Activated naive CD4-positive, alpha-beta T cell treated with anti-CD3 and anti-CD28 coated beads, Interleukin-2, amount 10 ng/mL, durations not matched to agents 7 days and 5 days (primary cell): ENCODE data around the gene ZCCHC14.
A peak's percentile ranks its signal among the peaks of the same experiment; 100 is the strongest.

Experiments
- CTCF ChIA-PET: fragments of 350-600 bp; sonication (Branson Sonifier 250); formaldehyde crosslinking; loops from one replicate; lab custom pipeline; 2021; ENCODE audit warnings: antibody characterized with exemption; lab: Charles Lee
- DNase-seq: peaks from one replicate; pipeline ENCODE4 v3.0.0-alpha.2; 2020
- H3K27ac Mint-ChIP-seq: one replicate; pipeline ENCODE4 v1.8.0; 2021; ENCODE audit warnings: mild to moderate bottlenecking, moderate library complexity, mixed read lengths
- H3K27me3 Mint-ChIP-seq: one replicate; pipeline ENCODE4 v1.8.0; 2021; ENCODE audit warnings: mild to moderate bottlenecking, mixed read lengths
- H3K36me3 Mint-ChIP-seq: one replicate; pipeline ENCODE4 v1.8.0; 2021; ENCODE audit warnings: mixed read lengths
- H3K4me1 Mint-ChIP-seq: one replicate; pipeline ENCODE4 v1.8.0; 2021; ENCODE audit warnings: mixed read lengths
- H3K4me3 Mint-ChIP-seq: one replicate; pipeline ENCODE4 v1.8.0; 2021; ENCODE audit warnings: mild to moderate bottlenecking, moderate library complexity, mixed read lengths
- H3K9me3 Mint-ChIP-seq: one replicate; pipeline ENCODE4 v1.8.0; 2021; ENCODE audit warnings: mixed read lengths

ZCCHC14 gene

DNA sequence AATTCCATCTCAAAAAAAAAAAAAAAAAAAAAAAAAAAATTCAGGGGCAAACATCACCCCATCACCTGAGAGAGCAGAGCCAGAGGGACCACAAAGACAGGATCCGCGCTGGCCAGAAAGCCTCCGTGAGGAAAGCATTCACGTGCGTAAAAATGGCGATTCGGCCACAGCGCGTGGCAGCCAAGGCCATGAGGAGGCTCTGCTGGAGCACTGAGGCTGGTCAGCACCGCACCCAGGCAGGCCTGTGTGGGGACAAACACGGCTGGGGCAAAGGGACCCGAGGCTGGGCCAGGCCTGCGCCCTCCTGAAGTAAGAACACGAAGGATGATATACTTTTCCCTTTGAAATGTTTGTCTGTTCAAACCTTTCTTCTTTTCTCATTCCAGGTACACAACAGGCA is 55.5 kb downstream of the ZCCHC14 start:
- Mint-ChIP-seq H3K27ac (no peak overlapping the region), H3K4me3 (no peak overlapping the region), H3K4me1 (peaks cover 21% of the 10 kb centered on the region), H3K36me3 (no peaks in the 10 kb centered on the region), H3K27me3 (peaks cover 14% of the 10 kb centered on the region), H3K9me3 (no peaks in the 10 kb centered on the region)
- no peak for DNase-seq
- CTCF ChIA-PET = interaction anchor here (1.5 kb wide), 1 partner anchor 199 kb away, joined by 4 read pairs; no protein-coding TSS in a partner anchor

DNA sequence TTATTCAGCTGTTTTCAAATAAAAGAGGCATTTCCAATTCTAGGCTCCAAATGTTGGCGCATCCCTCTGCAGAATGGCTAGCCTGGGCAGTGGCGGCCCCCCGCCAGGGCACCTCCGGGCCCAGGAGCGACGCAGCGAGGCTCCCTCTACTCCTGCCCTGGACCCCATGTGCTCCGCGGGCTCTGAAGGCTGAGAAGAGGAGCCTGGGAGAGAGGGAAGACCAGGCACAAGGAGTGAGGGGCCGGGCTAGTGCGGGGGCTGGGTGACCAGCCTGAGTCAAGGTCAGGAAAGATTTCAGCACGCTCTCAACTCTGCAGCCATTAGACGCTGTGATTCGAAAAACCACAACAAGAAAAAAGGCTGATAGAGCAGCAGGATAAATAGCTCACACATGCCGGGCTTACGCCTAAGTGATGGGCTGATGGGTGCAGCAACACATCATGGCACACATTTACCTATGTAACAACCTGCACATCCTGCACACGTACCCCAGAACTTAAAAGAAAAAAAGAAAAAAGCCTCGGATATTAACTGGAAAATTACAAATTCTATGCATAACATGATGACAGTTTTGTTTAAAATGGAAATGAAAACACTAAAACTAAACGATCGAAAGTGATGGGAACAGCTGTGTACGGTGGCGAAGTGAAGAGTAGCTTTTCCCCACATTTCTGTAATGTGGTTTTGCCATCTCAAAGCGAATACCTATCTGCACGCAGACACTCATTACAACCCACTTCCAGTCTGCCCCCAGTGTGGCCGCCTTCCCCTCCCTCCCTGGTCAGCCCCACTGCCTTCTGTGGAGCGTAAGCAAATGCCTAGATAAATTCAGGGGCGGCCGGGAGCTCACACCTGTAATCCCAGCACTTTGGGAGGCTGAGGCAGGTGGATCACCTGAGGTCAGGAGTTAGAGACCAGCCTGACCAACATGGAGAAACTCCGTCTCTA is 56.3 kb downstream of the ZCCHC14 start:
- Mint-ChIP-seq H3K9me3 (no peaks in the 10 kb centered on the region), H3K4me1 (peaks cover 21% of the 10 kb centered on the region), H3K27ac (no peak overlapping the region), H3K4me3 (peak overlapping the region; percentile 19), H3K36me3 (peaks cover 2% of the 10 kb centered on the region), H3K27me3 (peaks cover 14% of the 10 kb centered on the region)
- peak; percentile 31 for DNase-seq
- CTCF ChIA-PET = interaction anchor here (1.5 to 1.6 kb wide), 2 partner anchors 43 to 200 kb away, joined by 3 to 4 read pairs; no protein-coding TSS in a partner anchor

GRCh38 chr16:87435372-87436224 is 57.2 kb downstream of the ZCCHC14 start:
- Mint-ChIP-seq H3K4me1 (peaks cover 21% of the 10 kb centered on the region), H3K4me3 (no peak overlapping the region), H3K9me3 (no peaks in the 10 kb centered on the region), H3K27me3 (peaks cover 11% of the 10 kb centered on the region), H3K27ac (no peak overlapping the region), H3K36me3 (peaks cover 4% of the 10 kb centered on the region)
- CTCF ChIA-PET = interaction anchor here (1.5 to 1.6 kb wide), 2 partner anchors 43 to 201 kb away, joined by 3 to 4 read pairs; no protein-coding TSS in a partner anchor
- DNase-seq = no peak

GRCh38 chr16:87434146-87434667 is 58.6 kb downstream of the ZCCHC14 start:
- peaks cover 6% of the 10 kb centered on the region for H3K36me3 Mint-ChIP-seq
- H3K27ac Mint-ChIP-seq = no peak overlapping the region

DNA sequence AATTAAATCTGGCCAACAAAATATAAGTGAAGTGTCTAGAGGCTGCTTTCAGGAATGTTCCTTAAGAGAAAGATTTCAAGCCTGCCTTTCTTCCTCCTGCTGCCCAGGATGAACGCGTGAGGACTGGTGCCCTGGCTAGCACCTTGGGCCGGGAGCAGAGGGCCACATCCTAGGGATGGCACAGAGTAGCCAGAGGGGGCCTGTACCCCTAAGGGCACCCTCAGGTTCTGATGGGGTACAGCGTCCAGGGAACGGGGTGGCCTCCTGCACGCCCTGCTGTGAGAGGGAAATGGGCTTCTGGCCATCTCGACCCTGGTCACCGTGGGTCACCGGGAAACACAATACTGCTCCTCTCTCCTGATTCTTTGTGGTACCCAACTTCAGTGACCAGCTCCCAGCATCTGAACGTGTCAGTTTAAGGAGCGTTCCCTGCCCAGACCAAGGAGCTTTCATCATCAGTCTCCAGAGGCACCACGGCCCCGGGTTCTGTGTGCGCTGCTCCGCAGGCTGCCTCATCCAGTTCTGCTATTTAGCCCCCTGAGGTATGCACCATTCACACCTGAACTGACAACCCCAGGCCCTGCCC is 60.4 kb downstream of the ZCCHC14 start:
- peaks cover 6% of the 10 kb centered on the region for H3K36me3 Mint-ChIP-seq

More at GRCh38 chr16:87434146-87434667, 58.6 kb downstream of the ZCCHC14 start:
- H3K4me1 Mint-ChIP-seq = peaks cover 21% of the 10 kb centered on the region
- CTCF ChIA-PET = no interaction called here
- H3K27me3 Mint-ChIP-seq = peaks cover 10% of the 10 kb centered on the region
- no peak overlapping the region for H3K4me3 Mint-ChIP-seq
- no peaks in the 10 kb centered on the region for H3K9me3 Mint-ChIP-seq
- no peak for DNase-seq

DNA sequence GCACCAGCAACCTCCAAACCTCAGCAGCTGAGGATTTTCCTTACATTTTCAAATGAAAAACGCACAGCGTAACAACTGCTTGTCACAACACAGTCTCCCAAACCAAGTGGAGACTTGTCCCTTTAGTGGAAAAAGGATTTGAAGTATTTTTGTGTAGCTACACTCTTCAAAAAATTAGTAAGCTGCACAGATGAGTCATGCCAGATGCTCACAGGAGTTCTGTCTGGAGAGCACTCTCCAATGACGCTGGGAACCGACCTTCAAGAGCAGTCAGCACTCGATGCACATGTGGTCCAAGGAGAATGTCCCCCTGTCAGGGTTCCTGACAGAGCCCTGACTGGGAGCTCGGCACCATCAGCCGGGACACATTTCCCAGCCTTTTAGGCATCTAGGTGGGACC is 60.9 kb downstream of the ZCCHC14 start:
- peaks cover 10% of the 10 kb centered on the region for H3K27me3 Mint-ChIP-seq
- CTCF ChIA-PET = interaction anchor here (1.1 kb wide), 1 partner anchor 15 kb away, joined by 3 read pairs; no protein-coding TSS in a partner anchor
- peaks cover 19% of the 10 kb centered on the region for H3K4me1 Mint-ChIP-seq
- peaks cover 6% of the 10 kb centered on the region for H3K36me3 Mint-ChIP-seq
- no peak overlapping the region for H3K27ac Mint-ChIP-seq
- DNase-seq = no peak
- no peaks in the 10 kb centered on the region for H3K9me3 Mint-ChIP-seq
- no peak overlapping the region for H3K4me3 Mint-ChIP-seq

More for the DNA sequence above, 60.4 kb downstream of the ZCCHC14 start:
- DNase-seq = no peak
- Mint-ChIP-seq H3K4me1 (peaks cover 21% of the 10 kb centered on the region), H3K27me3 (peaks cover 10% of the 10 kb centered on the region), H3K4me3 (no peak overlapping the region), H3K9me3 (no peaks in the 10 kb centered on the region), H3K27ac (no peak overlapping the region)
- CTCF ChIA-PET = interaction anchor here (1.1 kb wide), 1 partner anchor 16 kb away, joined by 3 read pairs; no protein-coding TSS in a partner anchor

DNA sequence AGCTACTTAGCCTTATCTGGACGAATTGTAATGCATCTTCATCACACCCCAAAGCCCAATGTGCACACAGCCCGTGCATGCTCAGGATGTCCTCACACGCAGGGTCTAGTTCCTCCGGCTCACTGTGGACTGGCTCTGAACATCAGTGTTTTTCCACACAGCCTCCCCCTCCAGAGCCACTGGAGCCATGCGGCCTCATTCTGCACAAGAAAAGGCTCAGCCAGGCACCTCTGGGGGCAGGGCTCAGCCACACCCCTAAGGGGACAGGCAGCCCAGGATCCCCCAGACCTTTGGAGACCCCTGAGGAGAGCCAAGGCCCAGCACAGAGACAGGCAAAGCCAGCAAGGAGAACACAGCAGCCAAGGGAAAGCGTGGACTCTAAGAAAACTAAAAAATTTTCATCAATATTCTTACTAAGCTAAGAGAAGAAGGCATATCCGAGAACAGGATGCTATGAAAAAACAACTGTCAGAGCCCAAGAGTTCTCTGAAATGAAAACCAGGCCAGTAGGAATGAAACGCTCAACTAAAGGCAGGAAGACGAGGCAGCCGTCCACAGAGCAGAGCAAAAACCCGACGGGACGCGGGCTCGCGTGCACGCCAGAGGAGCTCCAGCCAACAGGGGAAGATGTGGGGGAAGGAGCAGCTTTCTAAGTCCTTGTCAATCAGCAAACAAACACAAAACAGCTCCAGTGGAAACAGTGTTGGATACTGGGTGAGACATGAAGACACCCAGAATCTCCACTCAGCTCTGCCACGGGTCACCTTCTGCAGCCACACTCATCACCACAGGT is 66.2 kb downstream of the ZCCHC14 start:
- Mint-ChIP-seq H3K9me3 (no peaks in the 10 kb centered on the region), H3K36me3 (peaks cover 10% of the 10 kb centered on the region), H3K4me3 (no peak overlapping the region), H3K27ac (no peak overlapping the region), H3K4me1 (no peaks in the 10 kb centered on the region), H3K27me3 (no peaks in the 10 kb centered on the region)
- no peak for DNase-seq
- CTCF ChIA-PET = interaction anchor here (1.0 kb wide), 1 partner anchor 10 kb away, joined by 3 read pairs; no protein-coding TSS in a partner anchor

- no peaks in the 10 kb centered on the region for H3K27me3 Mint-ChIP-seq
- peaks cover 8% of the 10 kb centered on the region for H3K36me3 Mint-ChIP-seq
- H3K4me3 Mint-ChIP-seq = no peak overlapping the region
- no peaks in the 10 kb centered on the region for H3K9me3 Mint-ChIP-seq
- H3K4me1 Mint-ChIP-seq = no peaks in the 10 kb centered on the region
- H3K27ac Mint-ChIP-seq = no peak overlapping the region
- CTCF ChIA-PET = interaction anchor here (1.0 to 1.9 kb wide), 2 partner anchors 11 to 211 kb away, joined by 3 to 5 read pairs; no protein-coding TSS in a partner anchor
- no peak for DNase-seq
These were observed 66.9 kb downstream of the ZCCHC14 start for GRCh38 chr16:87425941-87426340.

GRCh38 chr16:87424266-87424665 is 68.6 kb downstream of the ZCCHC14 start:
- Mint-ChIP-seq H3K9me3 (no peaks in the 10 kb centered on the region), H3K4me1 (no peaks in the 10 kb centered on the region), H3K27me3 (no peaks in the 10 kb centered on the region), H3K27ac (no peak overlapping the region), H3K4me3 (no peak overlapping the region), H3K36me3 (peaks cover 6% of the 10 kb centered on the region)
- CTCF ChIA-PET = interaction anchor here (1.9 kb wide), 1 partner anchor 212 kb away, joined by 5 read pairs; no protein-coding TSS in a partner anchor
- no peak for DNase-seq

- H3K4me1 Mint-ChIP-seq = no peaks in the 10 kb centered on the region
- no peaks in the 10 kb centered on the region for H3K27me3 Mint-ChIP-seq
- H3K36me3 Mint-ChIP-seq = peaks cover 6% of the 10 kb centered on the region
- no peak overlapping the region for H3K27ac Mint-ChIP-seq
- H3K9me3 Mint-ChIP-seq = no peaks in the 10 kb centered on the region
- no peak for DNase-seq
- CTCF ChIA-PET = no interaction called here
- no peak overlapping the region for H3K4me3 Mint-ChIP-seq
These were observed 69.4 kb downstream of the ZCCHC14 start for GRCh38 chr16:87423429-87423828.

- H3K27ac Mint-ChIP-seq = no peak overlapping the region
- no peak overlapping the region for H3K4me3 Mint-ChIP-seq
- no peaks in the 10 kb centered on the region for H3K27me3 Mint-ChIP-seq
- no peaks in the 10 kb centered on the region for H3K4me1 Mint-ChIP-seq
- CTCF ChIA-PET = interaction anchor here (0.6 kb wide), 1 partner anchor 196 kb away, joined by 4 read pairs; no protein-coding TSS in a partner anchor
- DNase-seq = no peak
- H3K36me3 Mint-ChIP-seq = peaks cover 6% of the 10 kb centered on the region
- H3K9me3 Mint-ChIP-seq = no peaks in the 10 kb centered on the region
These were observed 70.7 kb downstream of the ZCCHC14 start for GRCh38 chr16:87422106-87422505.

DNA sequence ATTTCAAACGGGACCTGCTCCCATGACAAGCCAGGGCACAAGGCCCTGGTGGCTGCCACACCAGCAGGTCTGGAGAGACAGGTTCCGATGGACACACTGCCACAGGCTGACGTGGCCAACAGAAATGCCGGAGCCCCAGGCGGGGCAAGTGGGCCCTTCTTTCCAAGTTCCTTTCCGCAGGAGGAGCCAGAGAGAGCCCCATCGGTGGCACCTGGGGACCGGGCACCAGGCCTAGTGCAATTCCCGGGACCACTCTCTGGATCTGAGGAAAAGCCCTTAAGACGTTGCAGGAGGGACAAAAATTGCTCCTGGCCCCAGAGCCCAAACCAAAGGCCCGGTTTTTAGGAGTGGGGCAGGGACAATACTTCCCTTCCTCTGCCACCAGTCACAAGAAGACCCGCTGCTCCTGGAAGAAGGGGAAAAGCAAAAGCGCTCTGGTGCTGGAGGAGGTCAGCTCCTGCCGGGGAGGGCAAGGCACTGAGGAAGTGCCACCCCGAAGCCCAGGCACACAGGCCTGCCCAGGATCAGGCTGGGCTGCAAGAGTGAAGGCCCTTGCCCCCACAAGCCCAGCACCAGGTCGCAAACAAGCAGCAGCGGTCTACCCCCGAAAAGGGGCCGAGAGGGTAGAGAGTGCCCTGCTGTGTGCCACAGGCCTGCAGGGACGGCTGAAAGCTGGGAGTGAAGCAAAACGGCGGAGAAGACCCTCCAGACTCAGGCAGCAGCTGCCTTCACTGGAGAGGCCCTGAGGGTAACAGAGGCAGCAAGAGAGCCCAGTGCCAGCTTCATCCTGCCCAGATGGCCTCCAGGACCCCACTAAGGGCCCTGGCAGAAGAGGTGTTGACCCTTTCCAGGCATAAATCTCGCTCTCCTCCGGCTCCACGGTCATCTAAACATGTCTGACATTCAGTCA is 71.6 kb downstream of the ZCCHC14 start:
- Mint-ChIP-seq H3K4me3 (no peak overlapping the region), H3K27ac (no peak overlapping the region), H3K27me3 (no peaks in the 10 kb centered on the region), H3K9me3 (no peaks in the 10 kb centered on the region), H3K4me1 (no peaks in the 10 kb centered on the region), H3K36me3 (peaks cover 6% of the 10 kb centered on the region)
- DNase-seq = no peak
- CTCF ChIA-PET = interaction anchor here (0.6 to 1.7 kb wide), 2 partner anchors 197 to 215 kb away, joined by 4 to 5 read pairs; no protein-coding TSS in a partner anchor
